ENCODE data around the gene EPS8L1. TPM values are rescaled to one million over a fixed set of nuclear protein-coding genes. Genes with fewer than 3 reads are reported as not detected.

Gene EPS8L1
- total RNA-seq = 10.0 and 12.7 TPM in 2 replicates

GRCh38 chr19:55075371-55075998 lies at the start of gene EPS8L1:
TSS of gene EPS8L1 (plus strand) at chr19:55075869. CDS start at chr19:55076445, 576 bp downstream.

GRCh38 chr19:55062735-55063491 lies 12.8 kb upstream of the EPS8L1 start, which contains the start of gene RDH13:
TSS of gene RDH13 (minus strand) at chr19:55063148. CDS start at chr19:55063032, 116 bp downstream.

GRCh38 chr19:55116859-55117662 lies 41.4 kb downstream of the EPS8L1 start, which contains the start of gene PPP1R12C:
TSS of gene PPP1R12C (minus strand) at chr19:55117637. CDS start at chr19:55117543, 94 bp downstream.

Other genes with a start within 250 kb of the EPS8L1 start
- not detected in 2 replicates for gene KIR2DS4, start 243.2 kb upstream of the EPS8L1 start, total RNA-seq
- not detected in 2 replicates for gene KIR3DL2, start 225.4 kb upstream of the EPS8L1 start, total RNA-seq
- not detected in 2 replicates for gene FCAR, start 201.6 kb upstream of the EPS8L1 start, total RNA-seq
- not detected in 2 replicates for gene NCR1, start 169.7 kb upstream of the EPS8L1 start, total RNA-seq
- gene NLRP7, start 128.3 kb upstream of the EPS8L1 start, total RNA-seq = not detected in 2 replicates
- gene NLRP2, start 109.5 kb upstream of the EPS8L1 start, total RNA-seq = 0.77 and 2.3 TPM in 2 replicates
- gene GP6, start 37.6 kb upstream of the EPS8L1 start, total RNA-seq = 0.09 TPM in 1 of 2 replicates, not detected in the other
- 15.0 and 28.4 TPM in 2 replicates for gene RDH13, start 12.7 kb upstream of the EPS8L1 start, total RNA-seq
- 23.5 and 25.8 TPM in 2 replicates for gene PPP1R12C, start 41.8 kb downstream of the EPS8L1 start, total RNA-seq
- 0.77 and 0.87 TPM in 2 replicates for gene TNNT1, start 73.3 kb downstream of the EPS8L1 start, total RNA-seq
- gene TNNI3, start 81.9 kb downstream of the EPS8L1 start, total RNA-seq = not detected in 2 replicates
- gene DNAAF3, start 90.7 kb downstream of the EPS8L1 start, total RNA-seq = 0.34 and 0.65 TPM in 2 replicates
- under 0.01 TPM in 1 of 2 replicates, not detected in the other for gene SYT5, start 104.4 kb downstream of the EPS8L1 start, total RNA-seq
- 0.09 and 0.33 TPM in 2 replicates for gene PTPRH, start 133.6 kb downstream of the EPS8L1 start, total RNA-seq
- gene TMEM86B, start 152.9 kb downstream of the EPS8L1 start, total RNA-seq = 0.33 and 1.0 TPM in 2 replicates
- 16.4 and 18.0 TPM in 2 replicates for gene PPP6R1, start 183.1 kb downstream of the EPS8L1 start, total RNA-seq
- 18.6 and 19.6 TPM in 2 replicates for gene HSPBP1, start 204.2 kb downstream of the EPS8L1 start, total RNA-seq
- gene BRSK1, start 208.1 kb downstream of the EPS8L1 start, total RNA-seq = 0.65 and 0.77 TPM in 2 replicates
- gene TMEM150B, start 249.5 kb downstream of the EPS8L1 start, total RNA-seq = not detected in 2 replicates